ENCODE data around the gene MCUR1.

DNA sequence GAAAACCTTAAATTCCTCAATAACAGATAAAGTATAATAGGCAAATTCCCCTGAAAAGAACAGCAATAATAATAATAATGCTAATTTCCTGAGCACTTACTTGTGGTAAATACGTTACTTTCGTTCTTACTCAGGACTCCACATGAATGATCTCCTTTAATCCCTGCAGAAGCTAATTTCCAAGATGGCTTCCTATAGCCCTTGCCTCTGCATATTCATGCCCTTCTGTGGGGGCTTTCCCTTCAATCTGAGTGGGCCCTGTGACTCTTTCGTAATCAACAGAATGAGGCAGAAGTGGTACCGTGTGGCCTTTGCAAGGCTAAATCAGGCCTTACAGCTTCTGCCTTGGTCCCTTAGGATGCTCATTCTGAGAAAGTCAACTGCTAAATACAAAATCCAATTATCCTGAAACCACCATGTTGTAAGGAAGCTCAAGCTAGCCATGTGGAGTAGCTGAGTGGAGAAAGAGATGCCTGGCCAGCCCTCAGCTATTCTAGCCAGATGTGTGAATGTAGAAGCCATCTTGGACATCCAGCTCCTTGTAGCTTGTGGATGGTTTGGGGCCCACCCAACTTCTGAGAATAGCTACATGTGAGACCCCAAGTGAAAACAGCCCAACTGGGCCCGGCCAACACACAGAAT, 50.5 kb downstream of the MCUR1 start:
- TF ChIP-seq, protein P1, sequence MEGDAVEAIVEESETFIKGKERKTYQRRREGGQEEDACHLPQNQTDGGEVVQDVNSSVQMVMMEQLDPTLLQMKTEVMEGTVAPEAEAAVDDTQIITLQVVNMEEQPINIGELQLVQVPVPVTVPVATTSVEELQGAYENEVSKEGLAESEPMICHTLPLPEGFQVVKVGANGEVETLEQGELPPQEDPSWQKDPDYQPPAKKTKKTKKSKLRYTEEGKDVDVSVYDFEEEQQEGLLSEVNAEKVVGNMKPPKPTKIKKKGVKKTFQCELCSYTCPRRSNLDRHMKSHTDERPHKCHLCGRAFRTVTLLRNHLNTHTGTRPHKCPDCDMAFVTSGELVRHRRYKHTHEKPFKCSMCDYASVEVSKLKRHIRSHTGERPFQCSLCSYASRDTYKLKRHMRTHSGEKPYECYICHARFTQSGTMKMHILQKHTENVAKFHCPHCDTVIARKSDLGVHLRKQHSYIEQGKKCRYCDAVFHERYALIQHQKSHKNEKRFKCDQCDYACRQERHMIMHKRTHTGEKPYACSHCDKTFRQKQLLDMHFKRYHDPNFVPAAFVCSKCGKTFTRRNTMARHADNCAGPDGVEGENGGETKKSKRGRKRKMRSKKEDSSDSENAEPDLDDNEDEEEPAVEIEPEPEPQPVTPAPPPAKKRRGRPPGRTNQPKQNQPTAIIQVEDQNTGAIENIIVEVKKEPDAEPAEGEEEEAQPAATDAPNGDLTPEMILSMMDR (CRISPR knock-in tag; IDR thresholded peaks at IDR 0.05): no peak
- TF ChIP-seq, protein P2, sequence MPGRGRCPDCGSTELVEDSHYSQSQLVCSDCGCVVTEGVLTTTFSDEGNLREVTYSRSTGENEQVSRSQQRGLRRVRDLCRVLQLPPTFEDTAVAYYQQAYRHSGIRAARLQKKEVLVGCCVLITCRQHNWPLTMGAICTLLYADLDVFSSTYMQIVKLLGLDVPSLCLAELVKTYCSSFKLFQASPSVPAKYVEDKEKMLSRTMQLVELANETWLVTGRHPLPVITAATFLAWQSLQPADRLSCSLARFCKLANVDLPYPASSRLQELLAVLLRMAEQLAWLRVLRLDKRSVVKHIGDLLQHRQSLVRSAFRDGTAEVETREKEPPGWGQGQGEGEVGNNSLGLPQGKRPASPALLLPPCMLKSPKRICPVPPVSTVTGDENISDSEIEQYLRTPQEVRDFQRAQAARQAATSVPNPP (CRISPR knock-in tag; IDR thresholded peaks at IDR 0.05): no peak
- TF ChIP-seq CHD2 (IDR thresholded peaks at IDR 0.05; ENCODE audit: low read depth, low read length) (no peak), HNRNPK (IDR thresholded peaks at IDR 0.05; ENCODE audit: low read depth, low read length, poor library complexity, severe bottlenecking) (no peak), PHF8 (CRISPR knock-in tag; IDR thresholded peaks at IDR 0.05) (no peak), FOXK2 (IDR thresholded peaks at IDR 0.05) (no peak)

All from HepG2 (cell line).